ENCODE data around the gene TMEM129. TPM values are rescaled to one million over a fixed set of nuclear protein-coding genes. Genes with fewer than 3 reads are reported as not detected.

TMEM129 gene
- polyA plus RNA-seq, 4 donors: 38.6 to 53.8 (median 40.3) TPM

- no peak for DNase-seq (ENCODE audit: low read depth in 4 of 4, low spot score in 3 of 4)
Observed at GRCh38 chr4:1722551-1723118, 1.5 kb upstream of the TMEM129 start.

DNA sequence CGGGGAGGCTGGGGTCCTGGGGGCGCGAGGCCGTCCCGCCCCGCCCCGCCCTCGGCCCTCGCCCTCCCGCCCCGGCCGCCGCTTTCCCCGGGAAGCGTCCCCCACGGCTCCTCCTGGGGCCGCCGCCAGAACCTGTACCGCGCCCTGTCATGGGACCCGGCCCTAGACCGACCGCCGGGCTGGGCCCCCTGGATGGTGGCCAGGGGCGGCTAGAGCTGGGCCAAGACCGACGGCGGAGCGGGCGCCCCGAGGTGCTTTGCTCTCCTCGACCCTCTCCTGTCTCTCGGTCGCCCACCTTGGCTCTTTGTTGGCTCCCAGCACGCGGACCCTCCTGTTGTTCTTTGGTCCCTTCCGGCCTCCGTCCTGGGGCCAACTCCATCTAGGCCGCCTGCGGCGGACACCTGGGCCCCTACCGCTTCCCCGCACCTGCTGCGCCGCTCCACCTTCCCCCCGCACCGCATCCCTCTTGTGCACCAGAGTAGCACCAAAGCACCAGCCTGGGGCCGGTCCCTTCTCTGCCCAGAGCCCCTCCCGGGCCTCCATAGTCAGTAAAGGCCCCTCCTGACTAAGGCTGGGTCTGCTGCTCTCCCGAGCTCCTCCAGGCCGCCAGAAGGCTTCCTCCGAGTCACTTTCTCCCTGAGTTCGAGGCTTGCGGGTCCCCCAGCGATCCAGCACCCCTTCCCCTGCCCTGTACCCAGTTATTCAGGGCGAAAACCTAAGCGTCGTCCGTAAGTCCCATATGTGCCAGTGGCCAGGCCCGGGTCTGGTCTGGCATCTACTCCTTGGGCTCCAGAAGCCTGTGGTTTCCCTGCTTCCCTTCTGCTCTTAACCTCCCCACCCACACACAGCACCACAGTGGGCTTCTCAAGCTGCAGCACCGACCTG lies 785 bp upstream of the TMEM129 start:
- DNase-seq (ENCODE audit: low read depth in 4 of 4, low spot score in 3 of 4): no peak

DNA sequence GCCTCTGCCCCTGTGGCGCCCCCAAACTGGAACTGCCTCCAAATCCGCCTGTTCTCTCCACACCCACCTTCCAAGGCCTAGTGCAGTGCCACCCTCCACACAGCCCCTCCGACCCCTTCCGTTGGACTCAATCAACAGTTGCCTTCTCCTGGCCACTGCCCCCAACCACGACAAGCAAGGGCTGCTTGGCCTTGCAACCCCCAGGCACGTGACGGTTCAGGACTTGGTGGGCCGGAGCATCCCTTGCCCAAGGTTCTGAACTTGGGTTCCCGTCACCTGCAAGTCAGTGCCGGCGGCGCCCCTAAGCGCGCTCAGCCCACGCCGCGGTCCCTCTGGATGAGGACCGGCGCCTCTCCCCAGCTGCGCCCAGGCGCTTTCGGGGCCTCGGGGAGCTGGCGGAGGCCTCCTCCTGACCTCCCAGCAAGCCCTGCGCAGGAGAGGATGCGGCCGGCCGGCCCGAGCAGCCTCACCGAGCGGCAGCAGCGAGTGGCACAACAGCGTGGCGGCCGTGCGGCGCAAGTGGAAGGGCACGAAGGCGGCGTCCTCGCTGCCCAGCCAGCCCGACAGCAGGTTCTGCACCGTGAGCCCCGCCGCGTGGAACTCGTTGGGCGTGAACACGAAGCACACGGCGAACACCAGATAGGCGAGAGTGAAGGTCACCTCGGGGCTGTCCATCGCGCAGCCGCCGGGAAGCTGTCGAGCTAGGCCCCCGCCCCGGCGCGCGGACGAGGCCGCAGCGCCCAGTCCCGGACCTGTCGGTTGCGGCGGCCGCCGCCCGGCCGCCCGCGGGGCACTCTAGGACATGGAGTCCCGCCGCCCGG lies 750 bp downstream of the TMEM129 start:
- DNase-seq (ENCODE audit: low read depth in 4 of 4, low spot score in 3 of 4): no peak

DNA sequence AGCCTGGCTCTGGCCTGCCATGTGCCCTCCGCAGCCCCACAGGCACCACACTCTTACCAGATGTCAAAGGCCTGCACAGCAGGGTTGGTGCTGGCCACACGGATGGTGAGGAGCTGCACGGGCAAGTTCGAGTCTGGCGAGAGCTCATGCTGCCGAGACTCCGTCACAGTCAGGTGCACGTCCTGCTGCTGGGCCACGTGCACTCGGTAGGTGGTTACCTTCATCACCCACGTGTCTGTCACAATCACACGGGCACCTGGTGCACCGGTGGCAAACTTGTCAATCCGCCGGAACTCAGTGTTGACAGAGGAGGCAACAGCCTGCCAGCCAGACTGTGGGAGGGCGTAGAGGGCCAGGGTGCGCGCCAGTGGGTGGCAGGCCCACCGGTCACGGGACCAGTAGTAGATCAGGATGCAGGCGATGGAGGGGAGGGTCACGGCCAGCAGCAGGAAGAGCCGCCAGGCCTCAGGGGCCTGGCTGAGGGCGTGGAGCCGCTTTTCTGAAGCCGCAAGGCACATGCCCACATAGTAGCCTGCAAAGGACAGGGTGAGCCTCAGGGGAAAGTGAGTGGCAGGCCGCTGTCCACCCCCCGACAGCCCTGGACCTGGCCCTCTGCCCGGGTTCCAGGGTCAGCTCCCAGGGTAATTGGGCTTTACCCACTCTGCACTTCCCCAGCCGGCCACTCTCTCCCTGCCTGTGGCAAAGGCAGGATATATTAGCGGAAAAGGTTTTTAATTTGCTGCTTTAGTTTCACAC lies 2.9 kb downstream of the TMEM129 start:
- no peak for DNase-seq (ENCODE audit: low read depth in 4 of 4, low spot score in 3 of 4)

DNA sequence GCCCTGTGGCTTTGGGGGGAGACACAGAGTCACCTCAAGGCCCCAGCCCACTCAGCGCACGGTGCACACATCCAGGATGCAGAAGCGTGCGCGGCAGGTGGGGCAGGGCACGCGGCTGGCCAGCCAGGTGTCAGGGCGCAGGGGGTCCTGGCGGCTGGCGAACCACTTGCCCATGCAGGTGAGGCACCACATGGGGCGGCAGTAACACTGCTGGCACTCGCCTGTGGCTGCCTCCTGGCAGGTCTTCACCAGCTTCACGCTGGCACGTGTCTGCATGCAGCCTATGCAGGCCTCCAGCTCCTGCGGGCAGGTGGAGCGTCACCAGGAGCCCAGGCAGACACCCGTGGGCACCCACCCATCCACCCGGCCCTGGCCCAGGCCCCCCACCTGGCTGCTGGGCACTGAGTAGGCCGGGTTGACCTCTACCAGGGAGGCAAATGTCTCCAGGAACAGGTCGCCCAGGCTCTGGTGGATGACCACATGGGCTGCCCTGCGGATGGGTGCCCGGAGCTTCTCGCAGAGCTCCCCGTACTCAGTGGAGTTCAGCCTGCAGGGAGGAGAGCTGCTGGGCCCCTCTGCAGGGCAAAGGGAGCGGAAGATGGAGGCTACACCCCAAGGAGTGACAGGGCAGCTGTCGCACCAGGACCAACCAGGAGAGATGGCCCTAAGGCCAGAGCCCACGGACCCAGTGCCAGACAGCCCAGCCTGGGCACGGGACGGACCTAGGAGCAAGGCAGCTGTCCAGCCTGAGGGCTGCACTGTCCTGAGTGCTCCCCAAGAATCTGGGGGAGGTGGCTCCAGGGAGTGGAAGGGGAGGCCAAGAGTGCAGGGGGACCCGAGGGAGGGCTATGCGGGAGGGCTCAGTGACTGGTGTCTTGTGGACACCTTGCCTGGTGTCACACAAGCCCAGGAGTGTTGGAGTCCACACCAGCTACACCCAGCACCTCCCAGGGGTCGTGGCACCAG lies 3.7 kb downstream of the TMEM129 start:
- DNase-seq (ENCODE audit: low read depth in 4 of 4, low spot score in 3 of 4): no peak

DNA sequence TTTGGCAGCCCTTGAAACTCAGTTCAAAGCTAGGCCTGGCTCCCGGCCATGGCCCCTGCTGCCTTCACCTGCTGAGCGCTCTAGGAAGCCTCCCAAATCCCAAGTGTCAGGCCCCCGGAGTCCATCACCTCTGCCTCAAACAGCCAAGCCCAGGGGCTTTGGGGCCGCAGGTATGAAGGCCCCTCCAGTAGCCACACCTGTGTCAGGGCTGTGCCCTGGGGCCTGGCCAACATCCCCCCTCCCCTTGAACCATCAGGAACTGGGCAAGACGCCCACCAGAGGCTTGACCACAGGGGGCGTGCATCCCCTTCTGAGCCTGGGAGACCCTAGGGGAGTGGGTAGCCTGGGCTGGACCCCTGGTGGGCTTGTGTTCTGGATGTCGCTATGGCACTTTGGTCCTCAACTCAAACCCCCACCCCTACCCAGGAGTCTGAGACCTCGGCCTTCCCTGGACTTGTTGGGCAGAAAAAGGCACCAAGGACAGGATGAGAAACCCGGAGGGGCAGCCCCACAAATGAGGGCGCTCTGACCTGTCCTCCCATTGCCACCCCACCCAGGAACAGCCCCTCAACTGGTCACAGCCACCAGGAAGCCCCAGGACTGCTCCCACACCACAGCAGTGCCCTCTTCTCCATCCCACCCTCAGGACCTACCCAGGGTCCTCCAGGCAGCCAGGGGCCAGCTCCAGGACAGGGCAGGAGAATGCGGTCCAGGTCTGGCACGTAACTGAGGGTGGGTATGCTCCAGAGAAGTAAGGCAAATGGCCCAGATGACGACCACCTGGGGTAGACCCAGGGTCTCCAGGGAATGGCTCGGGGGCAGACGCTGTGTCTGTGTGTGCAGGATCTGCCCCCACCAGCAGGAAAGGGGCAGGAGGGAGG lies 4.8 kb downstream of the TMEM129 start:
- no peak for DNase-seq (ENCODE audit: low read depth in 4 of 4, low spot score in 3 of 4)

GRCh38 chr4:1715002-1715758 lies 5.9 kb downstream of the TMEM129 start:
- DNase-seq (ENCODE audit: low read depth in 4 of 4, low spot score in 3 of 4): no peak

GRCh38 chr4:1714303-1715001 lies 6.7 kb downstream of the TMEM129 start:
- DNase-seq (ENCODE audit: low read depth in 4 of 4, low spot score in 3 of 4): no peak

DNA sequence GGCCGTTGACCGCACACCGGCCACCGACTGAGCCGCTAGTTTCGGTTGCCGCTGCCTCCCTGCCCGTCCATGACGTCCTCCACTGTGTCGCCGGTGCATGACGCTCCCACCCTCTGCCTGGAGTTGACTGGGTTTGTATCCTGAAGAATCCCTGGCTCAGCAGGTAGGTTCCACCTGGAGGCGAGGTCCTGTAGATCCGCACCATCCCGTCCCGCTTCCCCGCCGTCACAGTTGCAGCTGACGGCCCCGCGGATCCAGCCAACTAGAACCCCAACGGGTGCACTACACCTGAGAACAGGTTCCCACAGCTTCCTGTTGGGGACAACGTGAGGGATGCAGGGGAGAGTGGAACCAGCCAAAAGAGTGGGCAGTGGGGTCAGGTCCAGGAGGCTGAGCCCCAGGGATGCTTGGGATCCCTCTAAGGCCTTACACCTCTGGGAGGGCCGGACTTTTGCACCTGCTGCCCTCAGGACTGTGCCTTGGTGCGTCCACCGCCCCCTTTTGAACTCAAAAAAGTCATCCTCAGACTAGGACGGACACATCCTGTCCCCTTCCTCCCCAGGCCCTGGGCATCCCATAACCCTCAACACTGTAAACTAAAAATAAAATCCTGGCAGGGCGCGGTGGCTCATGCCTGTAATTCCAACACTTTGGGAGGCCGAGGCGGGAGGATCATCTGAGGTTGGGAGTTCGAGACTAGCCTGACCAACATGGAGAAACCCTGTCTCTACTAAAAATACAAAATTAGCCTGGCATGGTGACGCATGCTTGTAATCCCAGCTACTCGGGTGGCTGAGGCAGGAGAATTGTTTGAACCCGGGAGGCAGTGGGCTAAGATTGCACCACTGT lies 7.9 kb downstream of the TMEM129 start:
- DNase-seq (ENCODE audit: low read depth in 4 of 4, low spot score in 3 of 4): no peak

GRCh38 chr4:1712216-1713002 lies 8.7 kb downstream of the TMEM129 start, which contains the start of gene SLBP:
SLBP (minus strand) TSS chr4:1712319; CDS start chr4:1712188, 131 bp downstream.
- DNase-seq (ENCODE audit: low read depth in 4 of 4, low spot score in 3 of 4): peak; percentile 79 to 86 (median 82)

DNA sequence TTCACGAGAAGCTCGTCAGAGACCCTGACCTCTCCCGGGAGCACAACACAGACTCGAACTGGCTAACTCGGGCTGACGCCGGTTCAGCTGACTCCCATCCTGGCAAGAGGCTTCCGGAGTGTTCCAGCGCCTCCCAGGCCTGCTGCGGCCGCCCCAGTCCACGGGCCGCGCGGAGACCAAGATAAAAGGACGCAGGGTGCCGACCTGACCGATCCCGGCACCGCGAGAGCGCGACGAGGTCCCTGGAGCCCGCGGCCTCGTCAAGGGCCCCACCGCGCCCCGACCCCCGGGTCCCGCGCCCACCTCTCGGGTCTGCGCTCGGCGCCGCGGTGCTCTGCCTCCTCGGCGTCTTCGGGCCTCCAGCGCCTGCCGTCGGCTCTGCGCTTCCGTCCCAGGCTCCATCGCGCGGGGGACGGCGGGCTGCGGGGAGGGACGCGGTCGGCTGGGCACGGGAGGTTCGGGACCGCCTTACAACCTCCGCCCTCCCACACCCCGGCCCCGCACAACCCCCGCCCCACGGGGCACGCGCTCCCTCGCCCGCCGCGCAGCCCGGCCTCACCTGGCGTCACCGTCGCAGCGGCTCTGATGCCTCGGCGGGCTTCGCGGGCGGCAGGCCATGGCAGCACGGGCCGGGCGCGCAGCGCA lies 9.4 kb downstream of the TMEM129 start:
- DNase-seq (ENCODE audit: low read depth in 4 of 4, low spot score in 3 of 4): no peak

- no peak for DNase-seq (ENCODE audit: low read depth in 4 of 4, low spot score in 3 of 4)
Observed at GRCh38 chr4:1711055-1711570, 10.0 kb downstream of the TMEM129 start.

GRCh38 chr4:1708581-1708980 lies 12.5 kb downstream of the TMEM129 start:
- no peak for DNase-seq (ENCODE audit: low read depth in 4 of 4, low spot score in 3 of 4)

GRCh38 chr4:1706358-1706757 lies 14.8 kb downstream of the TMEM129 start:
- no peak for DNase-seq (ENCODE audit: low read depth in 4 of 4, low spot score in 3 of 4)

- no peak for DNase-seq (ENCODE audit: low read depth in 4 of 4, low spot score in 3 of 4)
Observed at GRCh38 chr4:1705732-1706131, 15.4 kb downstream of the TMEM129 start.
